ENCODE measurements around the gene TARDBP. TPM values are rescaled to one million over a fixed set of nuclear protein-coding genes. Genes with fewer than 3 reads are reported as not detected.
"Not testable (repeated sequence)": the region's sequence is repeated elsewhere in the genome, so short reads cannot be mapped to it uniquely, and the experiment has no call there.

The TARDBP gene
- polyA plus RNA-seq, 1 experiment: 55.5 TPM

DNA sequence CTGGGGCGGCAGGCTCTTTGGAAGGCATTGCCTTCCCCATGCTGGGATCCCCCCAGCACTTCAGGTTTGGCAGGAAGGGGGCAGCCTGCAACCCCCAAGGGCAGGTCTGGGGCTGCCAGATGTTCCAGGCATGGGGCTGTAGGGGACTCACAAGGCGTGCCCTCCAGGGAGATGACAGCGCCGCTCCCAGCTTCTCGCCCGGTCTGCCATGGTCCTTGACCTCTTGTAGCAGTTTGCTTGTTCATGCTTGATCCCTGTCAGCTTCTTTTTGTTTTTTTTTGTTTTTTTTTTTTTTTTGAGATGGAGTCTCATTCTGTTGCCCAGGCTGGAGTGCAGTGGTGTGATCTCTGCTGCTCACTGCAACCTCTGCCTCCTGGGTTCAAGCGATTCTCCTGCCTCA, 21.6 kb upstream of the TARDBP start:
- DNase-seq (ENCODE audit: low read depth): no peak
- CTCF ChIA-PET: no interaction called here
- H3K36me3 ChIP-seq (ENCODE audit: control insufficient read depth, insufficient read depth, low read length): no peaks in the 10 kb centered on the region
- no peak for TF ChIP-seq CTCF (IDR thresholded peaks at IDR 0.05; ENCODE audit: insufficient read depth, low read depth, low read length)
- POLR2A ChIA-PET: no interaction called here
- H3K27me3 ChIP-seq (ENCODE audit: control insufficient read depth, insufficient read depth, low read length): peaks cover 3% of the 10 kb centered on the region
- H3K4me3 ChIP-seq (ENCODE audit: low read depth, low read length): no peak overlapping the region

DNA sequence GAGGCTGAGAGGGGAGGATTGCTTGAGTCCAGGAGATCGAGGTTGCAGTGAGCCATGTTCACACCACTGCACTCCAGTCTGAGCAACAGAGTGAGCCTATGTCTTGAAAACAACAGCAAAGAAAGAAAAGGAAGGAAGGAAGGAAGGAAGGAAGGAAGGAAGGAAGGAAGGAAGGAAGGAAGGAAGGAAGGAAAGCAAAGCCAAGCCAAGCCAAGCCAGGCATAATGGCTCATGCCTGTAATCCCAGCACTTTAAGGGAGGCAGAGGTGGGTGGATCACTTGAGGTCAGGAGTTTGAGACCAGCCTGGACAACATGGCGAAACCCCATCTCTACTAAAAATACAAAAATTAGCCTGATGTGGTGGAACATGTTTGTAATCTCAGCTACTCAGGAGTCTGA, 20.4 kb upstream of the TARDBP start:
- POLR2A ChIA-PET; H3K36me3 ChIP-seq (ENCODE audit: control insufficient read depth, insufficient read depth, low read length); CTCF ChIA-PET; DNase-seq (ENCODE audit: low read depth); H3K27me3 ChIP-seq (ENCODE audit: control insufficient read depth, insufficient read depth, low read length); H3K4me3 ChIP-seq (ENCODE audit: low read depth, low read length): not testable (repeated sequence)

DNA sequence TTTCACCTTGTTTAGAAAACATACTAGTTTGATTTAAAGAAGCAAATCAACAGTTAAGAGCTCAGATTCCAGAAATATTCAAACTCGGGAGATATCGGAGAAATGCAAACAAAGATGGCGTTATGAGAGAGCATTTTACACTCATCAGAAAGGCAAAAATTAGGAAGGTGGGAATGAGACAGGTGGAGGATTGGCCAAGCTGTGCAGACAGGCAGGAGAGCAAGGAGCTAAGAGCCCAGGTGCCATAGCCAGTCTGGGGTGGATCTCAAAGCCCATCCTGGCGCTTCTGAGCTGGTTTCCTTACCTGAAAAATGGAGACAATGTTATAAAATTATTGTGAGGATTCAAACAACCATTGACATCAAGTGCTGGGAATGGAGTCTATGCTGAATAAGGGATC, 19.6 kb upstream of the TARDBP start:
- CTCF ChIA-PET: interaction anchor here (0.6 kb wide), 1 partner anchor 49 kb away, joined by 3 read pairs; no protein-coding TSS in a partner anchor

GRCh38 chr1:10996100-10996499, 16.4 kb upstream of the TARDBP start:
- DNase-seq (ENCODE audit: low read depth): no peak
- peaks cover 3% of the 10 kb centered on the region for H3K27me3 ChIP-seq (ENCODE audit: control insufficient read depth, insufficient read depth, low read length)
- no peak for TF ChIP-seq CTCF (IDR thresholded peaks at IDR 0.05; ENCODE audit: insufficient read depth, low read depth, low read length)
- CTCF ChIA-PET: no interaction called here
- H3K36me3 ChIP-seq (ENCODE audit: control insufficient read depth, insufficient read depth, low read length): no peaks in the 10 kb centered on the region
- no peak overlapping the region for H3K4me3 ChIP-seq (ENCODE audit: low read depth, low read length)
- POLR2A ChIA-PET: no interaction called here

More for the DNA sequence above, 19.6 kb upstream of the TARDBP start:
- H3K4me3 ChIP-seq (ENCODE audit: low read depth, low read length): no peak overlapping the region
- H3K27me3 ChIP-seq (ENCODE audit: control insufficient read depth, insufficient read depth, low read length): peaks cover 3% of the 10 kb centered on the region
- no peaks in the 10 kb centered on the region for H3K36me3 ChIP-seq (ENCODE audit: control insufficient read depth, insufficient read depth, low read length)
- no peak for DNase-seq (ENCODE audit: low read depth)
- POLR2A ChIA-PET: no interaction called here
- TF ChIP-seq CTCF (IDR thresholded peaks at IDR 0.05; ENCODE audit: insufficient read depth, low read depth, low read length): no peak

- POLR2A ChIA-PET: no interaction called here
- Histone ChIP-seq H3K4me3 (ENCODE audit: low read depth, low read length) (no peak overlapping the region), H3K36me3 (ENCODE audit: control insufficient read depth, insufficient read depth, low read length) (no peaks in the 10 kb centered on the region), H3K27me3 (ENCODE audit: control insufficient read depth, insufficient read depth, low read length) (no peaks in the 10 kb centered on the region)
- CTCF ChIA-PET: no interaction called here
- no peak for TF ChIP-seq CTCF (IDR thresholded peaks at IDR 0.05; ENCODE audit: insufficient read depth, low read depth, low read length)
- DNase-seq (ENCODE audit: low read depth): no peak
These were observed 11.9 kb upstream of the TARDBP start for GRCh38 chr1:11000526-11000925.

- H3K4me3 ChIP-seq (ENCODE audit: low read depth, low read length): peak overlapping the region; percentile 71
- H3K27me3 ChIP-seq (ENCODE audit: control insufficient read depth, insufficient read depth, low read length): no peaks in the 10 kb centered on the region
- CTCF ChIA-PET: interaction anchor here (0.6 kb wide), 1 partner anchor 172 kb away, joined by 4 read pairs; no protein-coding TSS in a partner anchor
- no peak for TF ChIP-seq CTCF (IDR thresholded peaks at IDR 0.05; ENCODE audit: insufficient read depth, low read depth, low read length)
- POLR2A ChIA-PET: interaction anchor here (0.6 kb wide), 1 partner anchor 8 kb away, joined by 4 read pairs; no protein-coding TSS in a partner anchor
- H3K36me3 ChIP-seq (ENCODE audit: control insufficient read depth, insufficient read depth, low read length): peaks cover 17% of the 10 kb centered on the region
- no peak for DNase-seq (ENCODE audit: low read depth)
These were observed 692 bp downstream of the TARDBP start for GRCh38 chr1:11013160-11013531.

DNA sequence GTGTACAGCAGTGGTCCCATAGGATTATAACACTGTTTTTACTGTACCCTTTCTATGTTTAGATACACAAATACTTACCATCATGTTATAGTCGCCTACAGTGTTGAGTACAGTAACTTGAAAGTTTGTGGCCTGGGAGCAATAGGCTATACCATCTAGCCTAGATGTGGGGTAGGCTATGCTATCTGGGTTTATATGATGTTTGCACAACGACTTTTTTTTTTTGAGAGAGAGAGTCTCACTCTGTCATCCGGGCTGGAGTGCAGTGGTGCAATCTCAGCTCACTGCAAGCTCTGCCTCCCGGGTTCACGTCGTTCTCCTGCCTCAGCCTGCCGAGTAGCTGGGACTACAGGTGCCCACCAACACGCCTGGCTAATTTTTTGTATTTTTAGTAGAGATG, 6.9 kb downstream of the TARDBP start:
- H3K4me3 ChIP-seq (ENCODE audit: low read depth, low read length); DNase-seq (ENCODE audit: low read depth); H3K27me3 ChIP-seq (ENCODE audit: control insufficient read depth, insufficient read depth, low read length); POLR2A ChIA-PET; CTCF ChIA-PET: not testable (repeated sequence)
- H3K36me3 ChIP-seq (ENCODE audit: control insufficient read depth, insufficient read depth, low read length): peaks cover 25% of the 10 kb centered on the region
